B cell (primary cell): Measurements from ENCODE around the gene ZMYND19. TPM values are rescaled to one million over a fixed set of nuclear protein-coding genes. Genes with fewer than 3 reads are reported as not detected.
"Not testable (repeated sequence)": the region's sequence is repeated elsewhere in the genome, so short reads cannot be mapped to it uniquely, and the experiment has no call there.

Experiments
- ATAC-seq: fragments of 200-7000 bp; cut with Tn5 transposase; one replicate; pipeline ENCODE4 v1.10.0; 2021; ENCODE audit warnings: low read depth, mild to moderate bottlenecking, moderate number of reproducible peaks, moderate library complexity
- CTCF ChIA-PET: fragments of 350-600 bp; sonication (Branson Sonifier 250); formaldehyde crosslinking; loops from one replicate; lab custom pipeline; 2021; ENCODE audit warnings: antibody characterized with exemption, inconsistent platforms; lab: Charles Lee
- POLR2A ChIA-PET: fragments of 350-600 bp; sonication (Branson Sonifier 250); formaldehyde crosslinking; loops from one replicate; lab custom pipeline; 2021; ENCODE audit warnings: antibody characterized with exemption; lab: Charles Lee
- DNase-seq: peaks from one replicate; pipeline ENCODE4 v3.0.0; 2013
- H2AFZ ChIP-seq: 2 replicates; pipeline ENCODE4 v1.6.1; 2012; ENCODE audit warnings: mild to moderate bottlenecking, low read depth, low read length; ENCODE audit not compliant: insufficient read depth, poor library complexity, severe bottlenecking
- H3K27ac ChIP-seq, 2 donors: 1 replicate in 1 of 2; 2 replicates in 1 of 2; pipeline ENCODE4 v1.5.1; 2012 to 2013; ENCODE audit warnings: low read length in 2 of 2, mild to moderate bottlenecking in 2 of 2, moderate library complexity in 1 of 2
- H3K27me3 ChIP-seq, 4 experiments: fragments of 200-600 bp in 1 of 4; sonication (generic) in 1 of 4; replicated peaks in 1 of 4; 1 replicate in 2 of 4; 2 replicates in 2 of 4; pipeline versions ENCODE4 v1.6.1 to v1.7.0; 2013 to 2016; ENCODE audit warnings: low read length in 3 of 4, mild to moderate bottlenecking in 2 of 4, mixed read lengths in 1 of 4, moderate library complexity in 1 of 4; ENCODE audit not compliant: insufficient read depth in 4 of 4, control insufficient read depth in 3 of 4; ENCODE audit errors: control extremely low read depth in 1 of 4
- H3K36me3 ChIP-seq, 2 experiments: replicated peaks in 1 of 2; 1 replicate in 1 of 2; 2 replicates in 1 of 2; pipeline versions ENCODE4 v1.6.1 to v1.7.1; 2013; ENCODE audit warnings: low read length in 1 of 2; ENCODE audit not compliant: insufficient read depth in 2 of 2, control insufficient read depth in 1 of 2; ENCODE audit errors: control extremely low read depth in 1 of 2, extremely low read depth in 1 of 2
- H3K4me1 ChIP-seq, 2 donors: fragments of 200-600 bp in 1 of 2; sonication (generic) in 1 of 2; 1 replicate in 1 of 2; 2 replicates in 1 of 2; pipeline versions ENCODE4 v1.5.1 to v1.6.1; 2013 to 2017; ENCODE audit warnings: low read length in 2 of 2; ENCODE audit not compliant: control insufficient read depth in 2 of 2, insufficient read depth in 2 of 2
- H3K4me2 ChIP-seq: replicated peaks from 2 replicates; pipeline ENCODE3; 2012; ENCODE audit warnings: mild to moderate bottlenecking, low read depth, low read length; ENCODE audit not compliant: poor library complexity, severe bottlenecking
- H3K4me3 ChIP-seq, 5 experiments: fragments of 200-600 bp in 1 of 5; sonication (generic) in 1 of 5; 1 replicate in 3 of 5; 2 replicates in 2 of 5; pipeline versions ENCODE4 v1.5.1 to v1.7.0; 2011 to 2016; ENCODE audit warnings: low read length in 4 of 5, mild to moderate bottlenecking in 4 of 5, low read depth in 2 of 5, control low read depth in 1 of 5, moderate library complexity in 1 of 5; ENCODE audit not compliant: insufficient read depth in 1 of 5; ENCODE audit errors: control extremely low read depth in 1 of 5, extremely low read depth in 1 of 5
- H3K79me2 ChIP-seq: fragments of 200-600 bp; sonication (generic); one replicate; pipeline ENCODE4 v1.6.0; 2016; ENCODE audit warnings: low read length; ENCODE audit not compliant: control insufficient read depth, insufficient read depth
- H3K9ac ChIP-seq: fragments of 200-600 bp; sonication (generic); 2 replicates; pipeline ENCODE4 v1.6.1; 2017; ENCODE audit warnings: mild to moderate bottlenecking, low read length, moderate library complexity
- H3K9me3 ChIP-seq, 3 donors: one replicate each; pipeline versions ENCODE4 v1.6.1 to v1.7.1; 2013; ENCODE audit warnings: low read length in 2 of 3; ENCODE audit not compliant: control insufficient read depth in 2 of 3, insufficient read depth in 1 of 3; ENCODE audit errors: control extremely low read depth in 1 of 3
- H4K20me1 ChIP-seq: 2 replicates; pipeline ENCODE4 v1.6.0; 2012; ENCODE audit warnings: mild to moderate bottlenecking, low read length; ENCODE audit not compliant: insufficient read depth, control insufficient read depth, poor library complexity, severe bottlenecking
- H3K27ac Mint-ChIP-seq: one replicate; pipeline ENCODE4 v1.8.0; 2021; ENCODE audit warnings: mixed read lengths
- H3K27me3 Mint-ChIP-seq: one replicate; pipeline ENCODE4 v1.8.0; 2021; ENCODE audit warnings: mixed read lengths
- H3K4me1 Mint-ChIP-seq: one replicate; pipeline ENCODE4 v1.8.0; 2021; ENCODE audit warnings: mixed read lengths
- H3K4me3 Mint-ChIP-seq: one replicate; pipeline ENCODE4 v1.8.0; 2021; ENCODE audit warnings: mixed read lengths
- H3K9me3 Mint-ChIP-seq: one replicate; pipeline ENCODE4 v1.8.0; 2022; ENCODE audit warnings: mixed read lengths; ENCODE audit not compliant: insufficient read depth
- EZH2 ChIP-seq: IDR thresholded peaks from 2 replicates; pipeline ENCODE4 v1.6.1; 2012; ENCODE audit warnings: borderline replicate concordance, low read depth, mild to moderate bottlenecking, moderate library complexity, low read length; ENCODE audit not compliant: insufficient read depth, poor library complexity, severe bottlenecking
- WGBS: methylation state at CpG from one replicate; pipeline ENCODE4 v1.1.5; 2013; ENCODE audit warnings: missing lambda C conversion rate; ENCODE audit not compliant: insufficient coverage; 5-methylcytosine and 5-hydroxymethylcytosine counted together
- intact Hi-C: fragments of 100-400 bp; cut with micrococcal nuclease; formaldehyde crosslinking; loops from one replicate; pipeline ENCODE4 v1.10.0; 2022
- polyA plus RNA-seq: library from polyadenylated mRNA; depleted of rRNA; stranded (reverse); fragments of >200 nt; gene quantifications from 2 replicates; pipeline ENCODE4 v1.2.3, GENCODE V29; 2012
- total RNA-seq, 2 donors: library from RNA; stranded (reverse); fragments of 120-200 nt in 1 of 2; gene quantifications; 1 replicate in 1 of 2; 2 replicates in 1 of 2; pipeline versions ENCODE4 v1.2.3 to v1.2.4, GENCODE V29; 2013 to 2022
- TF ChIP-seq, protein P1 (sequence below): fragments of 200-600 bp; IDR thresholded peaks from one replicate; pipeline ENCODE4 v1.8.0; 2022; ENCODE audit warnings: antibody characterized with exemption, mild to moderate bottlenecking

ZMYND19 gene
- total and polyA plus RNA-seq, 2 donors (not counting 1 experiment from before 2014, with no cell fraction given) = 22.0 to 24.1 TPM

- Histone ChIP-seq H3K79me2 (peaks cover 14% of the 10 kb centered on the region), H3K9me3 (peaks cover 0 to 8% (median 0%) of the 10 kb centered on the region in 3 donors), H3K4me1 (peaks cover 25 to 41% of the 10 kb centered on the region in 2 donors), H3K4me2 (peak within 1 kb of the TSS; percentile 97), H3K36me3 (peaks cover 0 to 9% of the 10 kb centered on the region in 2 experiments), H4K20me1 (peaks cover 22% of the 10 kb centered on the region), H3K4me3 (peak within 1 kb of the TSS; percentile 4 to 81 (median 65)), H3K9ac (peak within 1 kb of the TSS; percentile 74), H3K27me3 (no peaks in the 10 kb centered on the region), H3K27ac (peak within 1 kb of the TSS; percentile 55 to 73), H2AFZ (peak within 1 kb of the TSS; percentile 79)
- ATAC-seq (peak; percentile 81), DNase-seq (peak; percentile 92)
- H3K4me1 Mint-ChIP-seq = peaks cover 26% of the 10 kb centered on the region
- under 1% methylated on average over 87 of the region's 106 CpGs for WGBS
- H3K4me3 Mint-ChIP-seq = peak within 1 kb of the TSS; percentile 77
- intact Hi-C loops = loop anchor here (1.0 to 2.0 kb wide), 4 partner anchors 28 to 97 kb away; partner anchors contain the start of genes ARRDC1 and ZMYND19
- no peaks in the 10 kb centered on the region for H3K9me3 Mint-ChIP-seq
- H3K27ac Mint-ChIP-seq = peak within 1 kb of the TSS; percentile 83
- TF ChIP-seq EZH2 = no peak
- TF ChIP-seq, protein P1, sequence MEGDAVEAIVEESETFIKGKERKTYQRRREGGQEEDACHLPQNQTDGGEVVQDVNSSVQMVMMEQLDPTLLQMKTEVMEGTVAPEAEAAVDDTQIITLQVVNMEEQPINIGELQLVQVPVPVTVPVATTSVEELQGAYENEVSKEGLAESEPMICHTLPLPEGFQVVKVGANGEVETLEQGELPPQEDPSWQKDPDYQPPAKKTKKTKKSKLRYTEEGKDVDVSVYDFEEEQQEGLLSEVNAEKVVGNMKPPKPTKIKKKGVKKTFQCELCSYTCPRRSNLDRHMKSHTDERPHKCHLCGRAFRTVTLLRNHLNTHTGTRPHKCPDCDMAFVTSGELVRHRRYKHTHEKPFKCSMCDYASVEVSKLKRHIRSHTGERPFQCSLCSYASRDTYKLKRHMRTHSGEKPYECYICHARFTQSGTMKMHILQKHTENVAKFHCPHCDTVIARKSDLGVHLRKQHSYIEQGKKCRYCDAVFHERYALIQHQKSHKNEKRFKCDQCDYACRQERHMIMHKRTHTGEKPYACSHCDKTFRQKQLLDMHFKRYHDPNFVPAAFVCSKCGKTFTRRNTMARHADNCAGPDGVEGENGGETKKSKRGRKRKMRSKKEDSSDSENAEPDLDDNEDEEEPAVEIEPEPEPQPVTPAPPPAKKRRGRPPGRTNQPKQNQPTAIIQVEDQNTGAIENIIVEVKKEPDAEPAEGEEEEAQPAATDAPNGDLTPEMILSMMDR = peak; percentile 45
- no peaks in the 10 kb centered on the region for H3K27me3 Mint-ChIP-seq
- CTCF ChIA-PET = interaction anchor here (1.1 to 1.2 kb wide), 2 partner anchors 17 to 67 kb away, joined by 3 to 7 read pairs; partner anchors contain the start of gene EHMT1
- POLR2A ChIA-PET = interaction anchor here (0.6 to 1.1 kb wide), 4 partner anchors 10 to 128 kb away, joined by 3 to 9 read pairs (median 6); partner anchors contain the start of genes EXD3 and NOXA1
Measured at GRCh38 chr9:137551264-137552021, 38.9 kb downstream of the ZMYND19 start, which contains the start of gene MRPL41. MRPL41 (plus strand) TSS chr9:137551879; CDS start chr9:137552082, 203 bp downstream.

DNA sequence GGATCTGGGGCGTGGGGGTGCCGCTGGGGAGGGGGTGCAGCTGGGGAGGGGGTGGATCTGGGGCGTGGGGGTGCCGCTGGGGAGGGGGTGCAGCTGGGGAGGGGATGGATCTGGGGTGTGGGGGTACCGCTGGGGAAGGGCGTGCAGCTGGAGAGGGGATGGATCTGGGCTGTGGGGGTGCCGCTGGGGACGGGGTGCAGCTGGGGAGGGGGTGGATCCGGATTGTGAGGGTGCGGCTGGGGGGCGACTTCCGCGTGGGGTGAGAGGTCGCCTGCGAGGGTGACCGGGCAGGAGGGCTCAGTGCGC is 39.4 kb downstream of the ZMYND19 start:
- Mint-ChIP-seq H3K4me1 (peaks cover 31% of the 10 kb centered on the region), H3K4me3 (peak overlapping the region; percentile 75)
- POLR2A ChIA-PET = interaction anchor here (0.6 to 0.7 kb wide), 4 partner anchors 10 to 159 kb away, joined by 3 to 9 read pairs (median 5); no protein-coding TSS in a partner anchor
- H3K9me3 ChIP-seq = peaks cover 0 to 12% (median 0%) of the 10 kb centered on the region in 3 donors
- H3K27ac ChIP-seq = peak overlapping the region in 1 of 2 donors; percentile 67
- H3K36me3 ChIP-seq, H3K9me3 Mint-ChIP-seq, H3K27me3 Mint-ChIP-seq, CTCF ChIA-PET, ATAC-seq, H3K27ac Mint-ChIP-seq, H3K27me3 ChIP-seq, DNase-seq: not testable (repeated sequence)
- peaks cover 16% of the 10 kb centered on the region for H3K79me2 ChIP-seq
- WGBS = 1% methylated on average over 12 of the region's 17 CpGs
- H3K4me1 ChIP-seq = peaks cover 25 to 44% of the 10 kb centered on the region in 2 donors
- peaks cover 22% of the 10 kb centered on the region for H4K20me1 ChIP-seq
- peak overlapping the region; percentile 97 for H3K4me2 ChIP-seq
- peak overlapping the region; percentile 79 for H2AFZ ChIP-seq
- peak overlapping the region in 4 of 5 experiments; percentile 50 to 81 (median 70) for H3K4me3 ChIP-seq
- intact Hi-C loops = loop anchor here (1.0 to 2.0 kb wide), 5 partner anchors 28 to 128 kb away; partner anchors contain the start of genes ARRDC1, EXD3, NOXA1 and ZMYND19
- H3K9ac ChIP-seq = peak overlapping the region; percentile 74
